WTC11 (cell line): ENCODE results near the gene RNPEPL1.

ENCODE experiments used
- CREB1 ChIP-seq: sonication (generic); formaldehyde crosslinking; IDR thresholded peaks from 2 replicates; pipeline ENCODE4 v1.8.0; 2023; ENCODE audit warnings: mild to moderate bottlenecking, missing genetic modification reagents
- CTCF ChIP-seq: fragments of 200-600 bp; IDR thresholded peaks from 2 replicates; pipeline ENCODE4 v1.8.0; 2022; ENCODE audit warnings: antibody characterized with exemption
- E2F1 ChIP-seq: sonication (generic); formaldehyde crosslinking; IDR thresholded peaks from 2 replicates; pipeline ENCODE4 v1.8.0; 2022; ENCODE audit warnings: mild to moderate bottlenecking, missing genetic modification reagents
- FOXP1 ChIP-seq: sonication (generic); formaldehyde crosslinking; IDR thresholded peaks from 2 replicates; pipeline ENCODE4 v1.8.0; 2022; ENCODE audit warnings: missing genetic modification reagents, mild to moderate bottlenecking, moderate library complexity, borderline replicate concordance
- FOXP4 ChIP-seq: sonication (generic); formaldehyde crosslinking; IDR thresholded peaks from 2 replicates; pipeline ENCODE4 v1.8.0; 2022; ENCODE audit warnings: mild to moderate bottlenecking, missing genetic modification reagents
- MLX ChIP-seq: sonication (generic); formaldehyde crosslinking; IDR thresholded peaks from 2 replicates; pipeline ENCODE4 v1.8.1; 2023; ENCODE audit warnings: mild to moderate bottlenecking, missing genetic modification reagents, moderate library complexity
- MXD4 ChIP-seq: fragments of 250-450 bp; sonication (Bioruptor Pico); IDR thresholded peaks from 2 replicates; pipeline ENCODE4 v1.8.0; 2021; ENCODE audit warnings: mild to moderate bottlenecking, moderate library complexity, borderline replicate concordance
- STAT6 ChIP-seq: sonication (generic); formaldehyde crosslinking; conservative IDR thresholded peaks from 2 replicates; pipeline ENCODE4 v1.8.1; 2023; ENCODE audit warnings: mild to moderate bottlenecking, low read depth, missing genetic modification reagents, moderate library complexity
- TEAD4 ChIP-seq: sonication (generic); formaldehyde crosslinking; IDR thresholded peaks from 2 replicates; pipeline ENCODE4 v1.8.0; 2022; ENCODE audit warnings: mild to moderate bottlenecking, missing genetic modification reagents
- TP53 ChIP-seq: sonication (generic); formaldehyde crosslinking; IDR thresholded peaks from 2 replicates; pipeline ENCODE4 v1.8.1; 2023; ENCODE audit warnings: mild to moderate bottlenecking, missing genetic modification reagents
- USF2 ChIP-seq: sonication (generic); formaldehyde crosslinking; IDR thresholded peaks from 2 replicates; pipeline ENCODE4 v1.8.1; 2023; ENCODE audit warnings: mild to moderate bottlenecking, missing genetic modification reagents, moderate library complexity
- ZNF263 ChIP-seq: sonication (generic); formaldehyde crosslinking; IDR thresholded peaks from 2 replicates; pipeline ENCODE4 v1.8.1; 2022; ENCODE audit warnings: low read depth, mild to moderate bottlenecking, moderate library complexity, missing genetic modification reagents
- TF ChIP-seq, protein P1 (sequence below): sonication (generic); formaldehyde crosslinking; IDR thresholded peaks from 2 replicates; pipeline ENCODE4 v1.8.0; 2022; ENCODE audit warnings: mild to moderate bottlenecking, missing genetic modification reagents
- TF ChIP-seq, protein P2 (sequence below): sonication (generic); formaldehyde crosslinking; IDR thresholded peaks from 2 replicates; pipeline ENCODE4 v1.8.1; 2023; ENCODE audit warnings: mild to moderate bottlenecking, missing genetic modification reagents

- TF ChIP-seq, protein P1, sequence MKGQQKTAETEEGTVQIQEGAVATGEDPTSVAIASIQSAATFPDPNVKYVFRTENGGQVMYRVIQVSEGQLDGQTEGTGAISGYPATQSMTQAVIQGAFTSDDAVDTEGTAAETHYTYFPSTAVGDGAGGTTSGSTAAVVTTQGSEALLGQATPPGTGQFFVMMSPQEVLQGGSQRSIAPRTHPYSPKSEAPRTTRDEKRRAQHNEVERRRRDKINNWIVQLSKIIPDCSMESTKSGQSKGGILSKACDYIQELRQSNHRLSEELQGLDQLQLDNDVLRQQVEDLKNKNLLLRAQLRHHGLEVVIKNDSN (CRISPR knock-in tag): no peak
- TF ChIP-seq, protein P2, sequence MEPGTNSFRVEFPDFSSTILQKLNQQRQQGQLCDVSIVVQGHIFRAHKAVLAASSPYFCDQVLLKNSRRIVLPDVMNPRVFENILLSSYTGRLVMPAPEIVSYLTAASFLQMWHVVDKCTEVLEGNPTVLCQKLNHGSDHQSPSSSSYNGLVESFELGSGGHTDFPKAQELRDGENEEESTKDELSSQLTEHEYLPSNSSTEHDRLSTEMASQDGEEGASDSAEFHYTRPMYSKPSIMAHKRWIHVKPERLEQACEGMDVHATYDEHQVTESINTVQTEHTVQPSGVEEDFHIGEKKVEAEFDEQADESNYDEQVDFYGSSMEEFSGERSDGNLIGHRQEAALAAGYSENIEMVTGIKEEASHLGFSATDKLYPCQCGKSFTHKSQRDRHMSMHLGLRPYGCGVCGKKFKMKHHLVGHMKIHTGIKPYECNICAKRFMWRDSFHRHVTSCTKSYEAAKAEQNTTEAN (CRISPR knock-in tag): no peak
- TF ChIP-seq CTCF: no peak
- TF ChIP-seq E2F1 (CRISPR knock-in tag): no peak
- TF ChIP-seq MLX (CRISPR knock-in tag): no peak
- no peak for TF ChIP-seq USF2 (CRISPR knock-in tag)
- no peak for TF ChIP-seq STAT6
- no peak for TF ChIP-seq FOXP1 (CRISPR knock-in tag)
- no peak for TF ChIP-seq TEAD4 (CRISPR knock-in tag)
- TF ChIP-seq CREB1 (CRISPR knock-in tag): no peak
- TF ChIP-seq ZNF263 (CRISPR knock-in tag): no peak
- no peak for TF ChIP-seq FOXP4
- no peak for TF ChIP-seq MXD4
- TF ChIP-seq TP53 (CRISPR knock-in tag): no peak
These were observed 28.8 kb downstream of the RNPEPL1 start for GRCh38 chr2:240597054-240597418.
